GM12874 (cell line): ENCODE measurements around the gene VPS35L.

Experiments
- TF ChIP-seq, protein P1 (sequence below): IDR thresholded peaks from 2 replicates; pipeline ENCODE4 v1.5.1; 2011; ENCODE audit warnings: low read depth, mild to moderate bottlenecking, control low read depth, low read length, moderate library complexity; ENCODE audit not compliant: insufficient read depth

The VPS35L gene

DNA sequence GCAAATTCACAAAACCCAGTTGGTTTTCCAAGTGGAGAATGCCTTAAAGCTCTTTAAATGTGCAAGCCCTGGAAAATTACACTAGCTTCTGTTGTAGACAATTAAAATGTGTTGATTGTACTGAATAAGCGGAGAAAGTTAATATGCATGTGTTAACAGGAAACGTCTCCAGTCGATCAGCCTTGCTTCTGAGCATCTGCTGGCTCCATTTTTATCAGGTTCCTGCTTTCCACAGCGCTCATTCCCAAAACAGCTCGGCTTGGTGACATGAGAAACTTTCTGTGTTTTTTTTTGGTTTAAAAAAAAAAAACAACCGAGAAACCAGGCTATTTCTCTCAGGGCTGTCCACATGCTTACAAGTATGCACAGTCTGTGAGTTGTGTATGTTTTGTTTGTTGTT, 60.7 kb downstream of the VPS35L start:
- TF ChIP-seq, protein P1, sequence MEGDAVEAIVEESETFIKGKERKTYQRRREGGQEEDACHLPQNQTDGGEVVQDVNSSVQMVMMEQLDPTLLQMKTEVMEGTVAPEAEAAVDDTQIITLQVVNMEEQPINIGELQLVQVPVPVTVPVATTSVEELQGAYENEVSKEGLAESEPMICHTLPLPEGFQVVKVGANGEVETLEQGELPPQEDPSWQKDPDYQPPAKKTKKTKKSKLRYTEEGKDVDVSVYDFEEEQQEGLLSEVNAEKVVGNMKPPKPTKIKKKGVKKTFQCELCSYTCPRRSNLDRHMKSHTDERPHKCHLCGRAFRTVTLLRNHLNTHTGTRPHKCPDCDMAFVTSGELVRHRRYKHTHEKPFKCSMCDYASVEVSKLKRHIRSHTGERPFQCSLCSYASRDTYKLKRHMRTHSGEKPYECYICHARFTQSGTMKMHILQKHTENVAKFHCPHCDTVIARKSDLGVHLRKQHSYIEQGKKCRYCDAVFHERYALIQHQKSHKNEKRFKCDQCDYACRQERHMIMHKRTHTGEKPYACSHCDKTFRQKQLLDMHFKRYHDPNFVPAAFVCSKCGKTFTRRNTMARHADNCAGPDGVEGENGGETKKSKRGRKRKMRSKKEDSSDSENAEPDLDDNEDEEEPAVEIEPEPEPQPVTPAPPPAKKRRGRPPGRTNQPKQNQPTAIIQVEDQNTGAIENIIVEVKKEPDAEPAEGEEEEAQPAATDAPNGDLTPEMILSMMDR = no peak

DNA sequence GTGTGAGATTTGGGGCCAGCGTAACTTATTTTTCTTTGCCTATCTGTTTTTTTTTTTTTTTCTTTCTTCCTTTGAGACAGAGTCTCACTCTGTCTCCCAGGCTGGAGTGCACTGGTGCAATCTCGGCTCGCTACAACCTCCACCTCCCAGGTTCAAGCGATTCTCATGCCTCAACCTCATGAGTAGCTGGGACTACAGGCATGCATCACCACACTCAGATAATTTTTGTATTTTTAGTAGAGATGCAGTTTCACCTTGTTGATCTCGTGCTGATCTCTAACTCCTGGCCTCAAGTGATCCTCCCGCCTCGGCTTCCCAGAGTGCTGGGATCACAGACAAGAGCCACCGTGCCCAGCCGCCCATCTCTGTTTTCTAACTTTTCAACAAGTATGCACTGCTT, 63.4 kb downstream of the VPS35L start:
- TF ChIP-seq, protein P1 = no peak

DNA sequence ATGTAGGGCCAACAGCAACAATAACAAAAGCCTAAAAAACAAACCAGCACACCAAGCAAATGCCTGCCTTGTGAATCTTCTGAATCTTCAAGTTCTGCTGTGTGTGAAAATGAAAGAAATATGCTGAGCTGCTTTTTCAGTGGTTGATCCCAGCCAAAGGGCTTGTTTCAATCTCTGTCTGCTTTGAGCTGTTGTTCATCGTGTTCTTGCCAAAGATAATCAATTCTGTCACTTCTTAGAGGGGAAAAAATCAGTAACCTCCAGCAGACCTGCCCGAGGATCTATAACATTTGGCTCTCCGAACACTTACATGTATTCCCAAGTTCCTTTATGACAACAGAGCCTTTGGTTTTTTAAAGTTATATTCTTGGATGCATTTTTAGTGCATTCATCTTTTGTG, 65.9 kb downstream of the VPS35L start:
- TF ChIP-seq, protein P1 = no peak

DNA sequence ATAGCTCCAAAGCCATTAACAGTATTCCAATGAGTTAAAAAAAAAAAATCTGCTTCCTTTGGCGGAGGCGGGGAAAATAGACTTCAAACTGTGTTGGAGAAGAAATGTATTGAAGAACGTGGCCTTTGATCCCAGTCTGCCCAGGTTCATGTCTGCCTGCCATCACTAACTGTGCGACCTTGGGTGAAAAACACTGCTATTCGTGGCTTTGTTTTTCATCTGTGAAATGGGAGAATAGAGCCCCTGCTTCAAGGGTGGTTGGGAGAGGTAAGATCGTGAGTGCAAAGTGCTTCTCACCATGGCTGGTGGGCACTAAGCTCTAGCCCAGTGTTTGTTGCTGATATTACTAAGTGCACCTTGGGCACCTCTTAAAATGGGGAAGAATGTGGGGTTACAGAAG, 69.5 kb downstream of the VPS35L start:
- TF ChIP-seq, protein P1 = no peak

DNA sequence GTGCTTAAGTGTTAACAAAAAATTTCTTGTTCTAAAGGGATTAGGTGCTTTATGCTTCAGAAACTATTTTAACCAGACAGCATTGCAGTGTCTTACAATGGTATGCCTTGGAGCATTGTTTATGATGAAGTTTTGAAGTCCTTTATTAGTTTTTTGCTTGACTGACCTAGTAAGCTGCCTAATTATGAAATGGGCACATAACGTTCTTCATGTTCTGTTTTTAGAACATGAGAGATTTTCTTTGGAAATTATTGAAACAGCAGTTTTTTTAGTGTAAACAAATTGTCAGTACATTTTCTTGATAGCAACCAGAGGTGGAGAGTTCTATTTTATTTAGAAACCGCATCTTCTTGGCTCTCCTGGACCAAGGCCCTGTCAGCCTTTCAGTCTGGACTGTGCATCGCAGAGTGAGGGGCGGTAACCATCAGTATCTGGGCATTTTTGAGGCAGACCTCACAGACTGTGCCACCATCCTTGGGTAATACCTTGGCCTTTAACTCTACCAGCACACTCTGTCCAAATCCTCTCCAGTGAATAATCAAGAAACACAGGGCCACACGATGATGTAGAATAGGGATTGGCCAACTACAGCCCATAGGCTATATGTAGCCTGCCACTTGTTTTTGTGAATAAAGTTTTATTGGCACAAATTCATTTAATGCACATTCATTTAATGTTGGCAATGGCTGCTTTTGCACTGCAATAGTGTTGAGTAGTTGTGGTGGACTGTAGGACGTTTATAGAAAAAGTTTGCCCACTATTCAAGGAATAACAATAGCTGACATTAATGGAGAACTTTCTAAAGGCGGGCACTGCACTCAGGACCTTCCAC, 81.1 kb downstream of the VPS35L start:
- TF ChIP-seq, protein P1 = no peak

DNA sequence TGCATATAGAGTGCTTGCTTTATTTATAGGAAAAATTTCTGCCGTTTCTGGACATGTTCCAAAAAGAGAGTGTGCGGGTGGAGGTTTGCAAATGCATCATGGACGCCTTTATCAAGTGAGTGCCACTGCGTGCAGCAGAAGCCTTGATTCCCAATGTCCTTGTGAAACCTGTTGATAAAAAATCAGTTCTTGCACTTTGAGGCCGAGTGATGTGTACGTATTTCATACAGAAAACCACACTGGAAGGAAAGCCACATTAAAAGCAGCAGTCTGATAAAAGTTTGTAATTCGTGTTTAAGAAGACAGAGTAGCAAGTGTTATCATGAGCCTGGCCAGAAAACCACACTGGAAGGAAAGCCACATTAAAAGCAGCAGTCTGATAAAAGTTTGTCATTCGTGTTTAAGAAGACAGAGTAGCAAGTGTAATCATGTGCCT, 84.5 kb downstream of the VPS35L start:
- TF ChIP-seq, protein P1 = no peak

DNA sequence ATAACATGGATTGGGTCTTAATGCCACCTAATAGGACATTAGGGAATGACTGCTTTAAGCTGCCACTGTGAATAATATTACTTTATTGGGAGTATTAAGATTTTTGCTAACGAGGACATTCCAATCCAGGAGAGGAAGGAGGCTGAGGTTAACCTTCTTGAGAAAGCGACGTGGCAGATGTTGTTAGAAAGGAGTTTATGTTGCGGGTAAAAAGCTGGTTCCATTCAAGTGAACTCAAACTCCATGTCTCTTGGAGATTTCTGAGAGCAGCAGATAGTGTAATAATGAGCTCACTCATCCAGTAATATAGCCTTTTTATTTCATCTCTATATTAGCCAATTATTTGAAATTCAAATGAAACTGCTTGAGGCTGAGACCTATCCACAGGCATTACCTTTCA, 87.0 kb downstream of the VPS35L start:
- TF ChIP-seq, protein P1 = no peak

DNA sequence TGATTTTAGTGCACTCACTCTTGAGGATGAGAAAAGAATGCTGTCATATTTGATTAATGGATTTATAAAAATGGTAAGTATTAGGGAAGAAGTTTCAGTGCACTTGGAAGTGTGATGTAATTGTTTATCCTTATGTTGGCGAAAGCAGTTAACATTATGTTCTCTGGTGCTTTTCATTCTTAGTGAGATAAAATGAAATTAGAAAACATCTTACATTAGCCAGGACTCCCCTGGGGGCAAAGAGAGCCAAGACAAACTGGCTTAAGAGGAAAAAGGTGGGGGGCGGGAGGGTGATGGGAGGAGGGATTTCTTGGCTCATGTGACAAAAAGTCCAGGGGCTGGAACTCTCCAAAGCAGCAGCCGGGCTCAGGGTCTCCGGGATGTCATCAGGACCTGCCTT, 89.4 kb downstream of the VPS35L start:
- TF ChIP-seq, protein P1 = no peak
